ENCODE results near the gene ASXL2.
"Not testable (repeated sequence)": the region's sequence is repeated elsewhere in the genome, so short reads cannot be mapped to it uniquely, and the experiment has no call there.

Gene ASXL2

DNA sequence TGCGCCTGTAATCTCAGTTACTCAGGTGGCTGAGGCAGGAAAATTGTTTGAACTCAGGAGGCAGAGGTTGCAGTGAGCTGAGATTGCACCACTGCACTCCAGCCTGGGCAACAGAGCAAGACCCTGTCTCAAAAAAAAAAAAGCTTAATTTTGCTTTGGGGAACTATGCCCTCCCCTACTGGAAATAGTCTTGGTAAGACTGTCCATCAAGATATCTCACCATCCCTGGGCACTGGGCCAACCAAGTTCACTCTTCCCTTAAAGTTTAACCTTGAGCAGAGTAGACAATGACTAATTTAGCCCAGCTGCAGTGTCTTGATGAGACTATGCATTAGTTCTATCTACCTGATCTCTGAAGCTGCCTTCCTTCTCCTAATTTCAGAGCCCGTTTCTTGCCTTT lies 44.7 kb downstream of the ASXL2 start:
- DNase-seq (ENCODE audit: low read depth), result no peak

DNA sequence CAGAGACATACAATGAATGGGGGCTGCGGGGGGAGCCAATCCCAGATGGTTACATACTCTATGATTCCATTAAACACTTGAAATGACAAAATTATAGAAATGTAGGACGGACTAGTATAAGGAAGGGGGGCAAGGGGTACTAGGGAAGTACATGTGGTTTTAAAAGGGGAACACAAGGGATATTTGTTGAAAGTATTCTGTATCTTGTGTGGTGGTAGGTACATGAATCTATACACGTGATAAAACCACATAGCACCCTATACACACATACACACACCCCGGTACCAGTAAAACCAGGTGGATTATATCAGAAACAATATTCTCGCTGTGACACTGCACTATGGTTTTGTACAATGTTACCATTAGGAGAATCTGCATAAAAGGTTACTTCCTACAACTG lies 45.4 kb downstream of the ASXL2 start:
- DNase-seq (ENCODE audit: low read depth), result no peak

DNA sequence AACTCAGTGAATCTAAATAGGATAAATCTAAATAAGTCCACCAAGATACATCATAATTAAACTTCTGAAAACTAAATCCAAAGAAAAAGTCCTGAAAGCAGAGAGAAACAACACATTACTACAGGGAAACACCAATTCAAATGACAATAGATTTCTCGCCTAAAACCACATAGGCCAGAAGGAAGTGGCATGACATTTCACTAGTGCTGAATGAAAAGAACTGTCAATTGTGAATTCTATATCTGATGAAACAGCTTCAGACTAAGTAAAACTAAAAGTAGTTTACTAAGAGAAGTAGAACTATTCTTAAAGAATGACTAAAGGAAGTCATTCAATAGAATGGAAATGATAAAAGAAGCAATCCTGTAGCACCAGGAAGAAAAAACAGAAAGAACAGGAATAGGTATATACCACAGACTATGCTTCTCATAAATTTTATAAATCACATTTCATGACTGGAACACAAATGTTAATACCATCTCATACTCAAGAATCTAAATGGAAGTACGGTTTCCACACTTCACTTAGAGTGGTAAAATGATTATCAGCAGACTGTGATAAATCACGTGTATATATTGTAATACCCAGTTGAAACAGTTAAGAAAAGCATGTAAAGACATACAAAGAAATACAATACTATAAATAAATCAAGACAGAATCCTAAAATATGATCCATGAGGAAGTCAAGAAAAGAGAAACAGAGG lies 46.4 kb downstream of the ASXL2 start:
- DNase-seq (ENCODE audit: low read depth), result no peak

DNA sequence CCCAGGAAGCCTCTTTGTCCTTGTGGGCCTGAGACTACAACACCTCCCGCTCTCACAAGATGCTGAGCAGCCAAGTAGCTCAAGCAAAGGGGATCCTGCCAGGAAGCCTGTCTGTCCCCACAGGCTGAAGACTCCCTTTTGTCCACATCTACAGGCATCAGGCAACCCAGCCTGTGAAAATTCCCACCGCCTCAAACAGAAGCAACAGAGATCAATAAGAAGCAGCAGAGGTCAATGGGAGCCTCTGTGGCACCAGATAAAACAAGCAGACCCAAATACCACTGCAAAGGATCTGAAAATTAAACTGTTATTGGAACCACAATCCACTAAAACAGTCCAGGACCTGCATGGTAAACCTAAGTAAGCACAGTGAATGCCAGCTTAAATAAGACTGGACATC lies 48.5 kb downstream of the ASXL2 start:
- no peak for DNase-seq (ENCODE audit: low read depth)

DNA sequence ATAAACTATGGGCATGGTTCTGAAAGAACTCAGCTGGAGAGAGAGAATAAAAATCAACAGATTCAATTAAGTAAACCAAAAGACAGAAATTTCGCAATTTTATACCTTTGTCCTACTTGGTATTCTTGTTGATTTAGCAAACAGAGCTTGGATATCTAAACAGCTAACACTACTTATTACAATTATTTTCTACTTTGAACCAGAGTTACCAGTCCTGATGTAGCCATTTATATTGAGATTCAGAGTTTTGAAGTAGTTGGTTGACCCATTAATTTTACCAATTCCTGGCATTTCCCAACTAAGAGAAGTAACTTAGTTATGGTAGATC lies 48.9 kb downstream of the ASXL2 start:
- DNase-seq (ENCODE audit: low read depth), result peak; percentile 55

DNA sequence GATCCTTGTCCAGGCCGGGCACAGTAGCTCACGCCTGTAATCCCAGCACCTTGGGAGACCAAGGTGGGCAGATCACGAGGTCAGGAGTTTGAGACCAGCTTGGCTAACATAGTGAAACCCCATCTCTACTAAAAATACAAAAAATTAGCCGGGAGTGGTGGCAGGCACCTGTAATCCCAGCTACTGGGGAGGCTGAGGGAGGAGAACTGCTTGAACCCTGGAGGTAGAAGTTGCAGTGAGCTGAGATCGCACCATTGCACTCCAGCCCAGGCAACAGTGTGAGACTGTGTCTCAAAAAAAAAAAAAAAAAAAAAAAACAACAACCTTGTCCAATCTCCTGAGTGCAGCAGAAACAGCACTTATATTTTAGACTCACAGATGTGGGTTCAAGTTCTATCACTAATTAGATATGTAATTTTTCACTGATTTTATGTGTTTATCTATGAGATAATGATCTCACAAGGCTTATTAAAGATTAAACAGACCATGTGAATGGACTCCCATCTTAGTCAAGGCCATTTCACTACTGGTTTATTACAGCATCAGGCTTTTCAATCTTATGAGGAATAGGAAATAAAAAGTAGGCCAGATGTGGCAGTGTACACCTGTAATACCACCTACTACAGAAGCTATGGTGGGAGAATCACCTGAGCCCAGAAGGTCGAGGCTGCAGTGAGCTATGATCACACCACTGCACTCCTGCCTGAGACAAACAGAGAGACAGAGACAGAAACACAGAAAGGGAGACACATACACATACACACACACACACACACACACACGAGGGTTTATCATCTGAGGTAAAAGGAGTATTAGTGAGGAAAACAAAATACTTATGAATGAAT lies 49.5 kb downstream of the ASXL2 start:
- DNase-seq (ENCODE audit: low read depth), result not testable (repeated sequence)

DNA sequence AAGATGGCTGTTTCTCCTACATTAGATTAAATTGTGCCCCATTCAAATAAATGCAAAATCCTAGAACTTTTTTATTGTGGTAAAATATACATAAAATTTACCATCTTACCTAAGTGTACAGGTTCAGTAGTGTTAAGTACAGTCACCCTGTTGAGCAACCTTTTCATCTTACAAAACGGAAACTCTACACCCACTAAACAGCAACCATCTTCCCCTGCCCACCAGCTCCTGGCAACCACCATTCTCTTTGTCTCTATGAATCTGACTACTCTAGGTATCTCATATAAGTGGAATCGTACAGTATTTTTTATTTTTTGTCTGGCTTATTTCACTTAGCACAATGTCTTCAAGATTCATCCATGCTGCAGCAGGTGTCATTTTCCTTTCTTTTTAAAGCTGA lies 53.0 kb downstream of the ASXL2 start:
- no peak for DNase-seq (ENCODE audit: low read depth)

DNA sequence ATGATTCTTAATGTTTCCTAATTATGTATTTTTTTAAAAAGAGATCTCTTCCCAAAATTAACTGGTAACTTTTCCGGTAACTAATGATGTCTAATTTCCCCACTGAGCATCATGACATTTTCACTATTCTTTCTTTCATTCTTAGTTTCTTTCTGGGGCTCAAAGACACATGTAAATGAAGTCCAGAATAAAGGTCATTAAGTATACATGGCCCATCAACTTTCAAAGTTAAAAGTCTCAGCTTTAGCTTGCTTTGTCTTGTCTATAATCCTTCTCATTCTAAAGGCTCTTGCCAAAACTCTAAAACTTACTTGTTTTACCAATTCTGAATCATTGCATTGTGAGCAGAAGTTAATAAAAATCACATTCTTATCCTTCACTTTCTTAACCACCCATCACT lies 53.6 kb downstream of the ASXL2 start:
- DNase-seq (ENCODE audit: low read depth), result no peak

DNA sequence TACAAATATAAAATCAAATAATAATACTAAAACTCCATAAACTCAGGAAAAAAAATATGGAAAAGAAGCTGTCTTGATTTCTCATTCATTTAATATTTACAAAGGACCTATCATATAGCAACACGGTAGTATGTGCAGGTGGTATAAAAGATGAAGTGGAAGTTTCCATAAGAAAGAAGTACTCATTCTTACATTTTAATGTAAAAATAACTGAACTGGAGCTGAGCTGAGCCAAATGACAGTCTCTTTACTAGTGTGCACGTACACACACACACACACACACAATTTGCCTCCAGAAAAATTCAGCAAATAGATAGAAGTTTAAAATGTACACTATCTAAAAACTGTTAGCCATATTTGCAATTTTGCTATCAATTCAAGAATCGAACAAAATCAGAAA lies 54.1 kb downstream of the ASXL2 start:
- no peak for DNase-seq (ENCODE audit: low read depth)

DNA sequence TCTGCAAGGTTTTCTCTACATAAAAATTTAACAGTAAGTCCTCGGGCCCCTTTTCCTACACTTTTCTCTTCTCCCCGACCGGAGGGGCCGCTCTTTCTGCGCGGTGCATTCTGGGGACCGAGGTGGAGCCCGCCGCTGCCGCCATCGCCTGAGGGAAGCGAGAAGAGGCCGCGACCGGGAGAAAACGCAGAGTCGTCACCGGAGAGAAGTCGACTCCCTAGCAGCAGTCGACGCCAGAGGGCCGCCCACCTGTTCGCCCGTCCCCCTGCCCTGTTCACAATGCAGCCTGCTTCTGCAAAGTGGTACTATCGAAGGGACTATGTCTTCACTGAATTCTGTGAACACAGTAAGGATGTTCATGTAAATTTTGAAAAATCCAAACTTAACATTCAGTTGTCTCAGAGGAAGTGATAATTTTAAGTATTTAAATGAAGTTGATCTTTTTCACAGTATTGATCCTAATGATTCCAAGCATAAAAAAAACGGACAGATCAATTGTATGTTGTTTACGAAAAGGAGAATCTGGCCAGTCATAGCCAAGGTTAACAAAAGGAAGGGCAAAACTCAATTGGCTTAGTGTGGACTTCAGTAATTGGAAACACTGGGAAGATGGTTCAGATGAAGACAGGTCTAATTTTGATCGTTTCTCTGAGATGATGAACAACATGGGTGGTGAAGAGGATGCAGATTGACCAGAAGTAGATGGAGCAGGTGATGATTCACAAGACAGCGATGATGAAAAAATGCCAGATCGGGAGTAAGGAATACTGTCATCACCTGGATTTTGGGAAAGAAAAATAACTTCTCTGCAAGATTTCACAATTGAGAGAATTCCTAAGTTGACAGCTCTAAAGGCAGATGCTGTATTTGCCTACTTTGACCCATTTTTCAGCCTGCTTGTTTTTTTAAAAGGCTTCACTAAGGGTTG lies 55.8 kb downstream of the ASXL2 start:
- DNase-seq (ENCODE audit: low read depth), result no peak

DNA sequence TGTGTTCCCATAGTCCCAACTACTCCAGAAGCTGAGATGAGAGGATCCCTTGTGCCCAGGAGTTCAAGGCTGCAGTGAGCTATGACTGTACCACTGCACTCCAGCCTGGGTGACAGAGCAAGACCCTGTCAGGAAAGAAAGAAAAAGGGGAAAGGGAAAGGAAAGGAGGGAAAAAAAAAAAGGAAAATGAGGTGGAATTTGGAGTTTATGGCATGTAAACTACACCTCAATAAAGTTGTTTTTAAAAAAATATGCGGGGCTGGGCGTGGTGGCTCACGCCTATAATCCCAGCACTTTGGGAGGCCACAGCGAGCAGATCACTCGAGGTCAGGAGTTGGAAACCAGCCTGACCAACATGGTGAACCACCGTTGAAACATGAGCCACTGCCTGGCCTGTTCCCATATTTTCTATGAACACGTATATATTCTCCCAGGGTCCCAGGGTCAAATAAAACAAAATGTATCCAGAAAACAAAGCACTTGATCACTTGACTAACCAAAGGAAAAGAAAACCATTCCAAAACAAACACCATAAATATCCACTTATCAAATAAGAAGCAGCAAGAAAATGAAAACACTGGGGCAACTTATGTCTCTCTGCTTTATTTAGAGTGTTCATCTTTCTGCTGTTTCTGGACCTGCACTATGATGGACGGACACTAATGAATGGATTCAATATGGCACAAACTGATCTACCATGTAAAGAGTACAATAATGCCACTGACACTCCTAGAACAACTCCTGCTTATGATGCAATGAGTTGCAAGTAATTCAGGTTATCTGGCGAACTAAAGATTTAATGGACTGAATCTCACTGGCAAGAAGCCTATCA lies 56.8 kb downstream of the ASXL2 start:
- no peak for DNase-seq (ENCODE audit: low read depth)

DNA sequence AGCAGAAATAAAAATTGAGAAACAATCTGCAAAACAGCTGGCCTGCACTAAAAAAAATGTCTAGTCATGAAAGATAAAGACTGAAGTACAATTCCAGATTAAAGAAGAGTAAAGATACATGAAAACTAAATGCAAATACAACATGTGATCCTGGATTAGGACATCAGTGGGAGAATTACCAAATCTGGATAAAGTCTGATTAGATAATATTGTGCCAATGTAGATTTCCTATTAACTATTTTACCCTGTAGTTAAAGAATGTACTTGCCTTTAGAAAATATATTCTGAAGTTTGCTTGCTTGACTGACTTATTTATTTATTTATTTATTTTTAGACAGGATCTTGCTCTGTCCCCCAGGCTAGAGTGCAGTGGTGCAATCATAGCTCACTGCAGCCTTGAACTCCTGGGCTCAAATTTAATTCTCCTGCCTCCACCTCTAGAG lies 58.7 kb downstream of the ASXL2 start:
- no peak for DNase-seq (ENCODE audit: low read depth)

DNA sequence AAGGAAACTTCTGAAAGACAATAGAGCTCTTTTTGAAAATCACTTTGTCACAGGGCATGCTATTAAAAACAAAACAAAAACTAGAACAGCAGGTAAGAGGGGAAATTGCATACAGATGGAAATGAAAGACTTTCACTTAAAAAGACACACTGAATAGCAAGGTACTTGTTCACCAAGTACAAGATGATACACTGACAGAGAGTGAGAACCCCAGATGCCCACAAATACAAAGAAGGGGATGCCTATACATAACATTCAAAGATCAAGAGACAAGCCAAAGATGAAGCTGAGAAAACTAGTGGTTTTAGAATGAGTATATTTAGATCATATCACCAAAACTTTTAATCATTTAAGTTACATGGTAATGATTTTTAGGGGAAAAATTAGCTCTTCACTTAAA lies 60.7 kb downstream of the ASXL2 start:
- no peak for DNase-seq (ENCODE audit: low read depth)

DNA sequence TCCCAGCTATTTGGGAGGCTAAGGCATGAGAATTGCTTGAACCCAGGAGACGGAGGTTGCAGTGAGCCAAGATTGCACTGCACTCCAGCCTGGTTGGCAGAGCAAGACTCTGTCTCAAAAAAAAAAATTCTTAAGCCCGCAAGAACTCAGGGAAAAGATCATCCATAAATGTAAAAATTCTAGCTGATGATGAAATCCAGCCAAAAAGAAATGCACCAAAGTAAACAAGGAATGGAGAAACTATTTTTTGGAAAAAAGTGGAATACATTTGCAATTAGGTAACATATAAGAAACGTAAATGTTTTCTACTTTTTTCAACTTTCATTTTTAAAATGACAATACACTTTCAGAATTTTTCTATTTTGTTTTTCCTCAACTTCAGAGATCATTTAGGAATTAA lies 61.3 kb downstream of the ASXL2 start:
- DNase-seq (ENCODE audit: low read depth), result no peak

DNA sequence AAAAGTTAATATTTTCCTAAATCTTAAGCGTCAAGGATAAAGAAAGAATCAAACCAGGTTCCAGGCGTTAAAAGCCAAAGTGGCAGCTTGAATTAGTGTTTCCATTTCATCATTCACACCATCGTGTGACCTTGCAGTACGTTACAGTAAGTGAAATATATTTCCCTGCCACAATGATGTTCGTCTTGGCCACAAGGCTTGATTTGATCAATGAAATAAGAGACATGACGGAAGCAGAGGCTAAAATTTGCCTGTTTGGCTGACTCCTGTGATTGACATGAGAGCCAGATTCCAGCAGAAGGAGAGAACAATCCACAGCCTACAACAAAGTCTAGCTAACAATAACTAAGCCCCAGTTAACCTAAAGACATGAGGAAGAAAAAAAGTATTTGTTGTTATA lies 62.0 kb downstream of the ASXL2 start:
- no peak for DNase-seq (ENCODE audit: low read depth)

DNA sequence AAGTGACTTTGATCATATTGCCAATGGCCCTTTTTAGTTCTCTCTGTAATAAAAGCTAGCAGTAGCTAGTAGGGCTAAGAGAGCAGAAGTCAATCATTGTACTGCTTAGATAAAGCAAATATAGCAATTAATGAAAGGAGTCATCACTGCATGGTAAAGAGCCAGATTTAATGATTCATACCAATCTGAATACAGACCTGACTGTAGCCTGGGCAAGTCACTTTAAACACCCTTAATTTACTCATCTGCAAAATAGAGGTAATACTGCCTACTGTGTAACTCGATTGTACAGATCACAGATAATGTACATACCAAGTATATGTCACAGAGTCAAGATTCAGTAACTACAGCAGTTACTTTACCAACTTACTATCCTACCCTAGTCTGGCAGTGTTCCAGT lies 63.6 kb downstream of the ASXL2 start:
- no peak for DNase-seq (ENCODE audit: low read depth)

DNA sequence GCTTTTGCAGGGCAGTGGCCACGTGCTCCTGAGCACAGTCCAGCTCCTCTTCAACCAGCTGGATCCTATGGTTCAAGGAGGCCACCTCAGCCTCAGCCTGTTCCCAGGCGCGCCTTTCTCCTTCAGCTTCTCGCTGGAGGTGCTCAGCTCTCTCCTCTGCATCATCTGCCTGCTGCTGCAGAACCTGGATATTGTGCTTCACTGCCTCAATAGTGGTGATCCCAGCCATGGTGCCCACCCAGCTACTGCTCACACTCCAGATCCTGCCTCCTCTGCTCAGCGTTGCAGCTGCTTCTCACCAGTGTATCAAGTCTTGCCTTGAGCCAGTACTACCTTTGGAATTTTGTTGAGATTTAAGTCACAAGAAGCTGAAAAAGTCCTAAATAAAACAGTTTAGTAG lies 67.9 kb downstream of the ASXL2 start:
- no peak for DNase-seq (ENCODE audit: low read depth)

DNA sequence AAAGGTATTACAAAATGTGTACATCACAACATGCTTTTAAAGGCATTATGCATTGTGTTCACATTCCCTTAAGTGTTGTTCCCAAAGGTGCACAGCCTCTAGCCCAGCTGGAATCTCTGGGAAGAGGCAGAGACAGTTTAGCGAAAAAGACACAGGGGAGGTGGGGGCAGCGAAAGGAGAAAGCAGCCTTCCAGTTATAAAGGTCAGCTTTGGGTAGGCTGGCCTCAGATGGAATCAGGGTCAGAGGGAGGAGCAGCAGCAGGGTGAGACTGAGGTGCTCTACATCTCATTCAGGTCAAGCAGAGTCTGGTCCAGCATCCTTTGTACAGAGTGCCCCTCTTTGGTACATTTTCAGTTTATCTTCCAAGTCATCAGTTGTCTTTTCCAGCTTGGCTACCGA lies 68.6 kb downstream of the ASXL2 start:
- no peak for DNase-seq (ENCODE audit: low read depth)

DNA sequence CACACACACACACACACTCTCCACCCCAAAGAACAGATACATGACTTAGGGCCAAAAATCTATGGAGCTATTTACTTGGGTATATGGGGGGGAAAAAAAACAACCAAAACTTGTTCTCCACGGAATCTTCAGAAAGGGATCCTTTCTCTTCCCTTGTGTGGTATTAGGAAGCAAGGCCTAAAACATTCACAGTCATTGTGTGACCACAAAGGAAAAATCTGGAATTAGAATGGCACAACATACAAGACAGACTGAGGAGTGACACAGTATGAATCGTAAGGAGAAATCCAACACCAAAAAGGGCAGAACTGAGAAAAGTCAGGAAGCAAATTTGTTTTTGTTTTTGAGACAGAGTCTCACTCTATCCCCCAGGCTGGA lies 70.3 kb downstream of the ASXL2 start:
- peak; percentile 45 for DNase-seq (ENCODE audit: low read depth)

DNA sequence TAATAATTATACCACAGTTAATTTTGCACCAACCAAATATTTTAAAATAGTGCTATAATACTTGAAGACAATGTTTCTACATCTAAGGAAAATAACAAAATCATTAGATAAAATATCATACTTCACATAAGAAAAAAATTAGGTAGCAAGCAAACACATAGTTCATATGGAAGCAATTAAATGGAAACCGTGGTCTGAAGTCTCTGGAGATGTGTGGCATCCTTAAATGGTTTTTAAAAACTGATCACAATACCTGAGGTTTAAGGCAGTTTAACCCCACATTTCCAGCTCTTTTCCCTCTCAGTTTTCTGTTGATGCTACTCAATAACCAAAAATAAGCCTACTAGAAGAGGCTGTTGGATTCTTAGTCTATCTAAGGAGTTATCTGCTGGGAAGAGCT lies 71.3 kb downstream of the ASXL2 start:
- DNase-seq (ENCODE audit: low read depth), result no peak

DNA sequence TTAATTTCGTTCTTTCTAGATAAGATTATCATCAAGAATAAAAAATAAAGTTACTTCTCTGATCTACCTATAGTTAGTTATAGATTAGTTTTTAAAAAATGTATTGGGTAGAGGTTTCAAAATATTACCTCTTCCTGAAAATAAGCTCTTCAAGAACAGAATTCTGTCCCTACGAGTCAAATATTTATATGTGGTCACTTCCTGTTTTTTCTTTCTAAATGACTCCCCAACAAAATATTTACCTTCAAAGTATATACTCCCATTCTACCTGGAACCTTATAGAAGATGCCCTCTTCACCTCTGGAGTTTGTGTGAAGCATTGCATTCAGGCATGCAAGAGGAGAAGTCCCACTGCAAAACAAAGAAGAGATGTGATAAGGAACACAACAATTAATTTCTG lies 72.3 kb downstream of the ASXL2 start:
- DNase-seq (ENCODE audit: low read depth), result no peak

DNA sequence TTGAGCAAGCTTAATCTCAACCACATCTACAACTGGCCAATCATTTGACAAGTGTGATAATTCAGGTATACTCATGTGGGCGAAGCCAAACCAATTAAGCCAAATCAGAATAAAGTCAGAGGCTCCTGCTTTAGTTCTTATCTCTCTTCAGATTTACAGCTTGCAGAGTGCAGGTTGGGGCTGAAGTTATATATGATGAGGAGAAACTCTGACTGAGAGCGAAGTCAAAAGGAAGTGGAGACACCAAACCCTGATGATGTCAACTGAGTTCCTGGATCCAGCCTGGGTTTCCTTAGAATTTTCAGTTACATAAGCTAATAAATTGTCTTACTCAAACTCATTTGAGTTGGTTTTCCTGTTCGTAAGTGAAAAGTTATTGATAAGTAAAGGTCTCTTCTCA lies 73.9 kb downstream of the ASXL2 start:
- DNase-seq (ENCODE audit: low read depth), result no peak

Measured in fibroblast of gingiva (primary cell).